DMS79 treated with DMSO at 0.1 percent for 48 hours (cell line): ENCODE results near the gene CD79B.

Experiments
- DNase-seq: peaks from one replicate; lab custom pipeline; 2025; lab: John Stamatoyannopoulos, UW

CD79B gene

DNA sequence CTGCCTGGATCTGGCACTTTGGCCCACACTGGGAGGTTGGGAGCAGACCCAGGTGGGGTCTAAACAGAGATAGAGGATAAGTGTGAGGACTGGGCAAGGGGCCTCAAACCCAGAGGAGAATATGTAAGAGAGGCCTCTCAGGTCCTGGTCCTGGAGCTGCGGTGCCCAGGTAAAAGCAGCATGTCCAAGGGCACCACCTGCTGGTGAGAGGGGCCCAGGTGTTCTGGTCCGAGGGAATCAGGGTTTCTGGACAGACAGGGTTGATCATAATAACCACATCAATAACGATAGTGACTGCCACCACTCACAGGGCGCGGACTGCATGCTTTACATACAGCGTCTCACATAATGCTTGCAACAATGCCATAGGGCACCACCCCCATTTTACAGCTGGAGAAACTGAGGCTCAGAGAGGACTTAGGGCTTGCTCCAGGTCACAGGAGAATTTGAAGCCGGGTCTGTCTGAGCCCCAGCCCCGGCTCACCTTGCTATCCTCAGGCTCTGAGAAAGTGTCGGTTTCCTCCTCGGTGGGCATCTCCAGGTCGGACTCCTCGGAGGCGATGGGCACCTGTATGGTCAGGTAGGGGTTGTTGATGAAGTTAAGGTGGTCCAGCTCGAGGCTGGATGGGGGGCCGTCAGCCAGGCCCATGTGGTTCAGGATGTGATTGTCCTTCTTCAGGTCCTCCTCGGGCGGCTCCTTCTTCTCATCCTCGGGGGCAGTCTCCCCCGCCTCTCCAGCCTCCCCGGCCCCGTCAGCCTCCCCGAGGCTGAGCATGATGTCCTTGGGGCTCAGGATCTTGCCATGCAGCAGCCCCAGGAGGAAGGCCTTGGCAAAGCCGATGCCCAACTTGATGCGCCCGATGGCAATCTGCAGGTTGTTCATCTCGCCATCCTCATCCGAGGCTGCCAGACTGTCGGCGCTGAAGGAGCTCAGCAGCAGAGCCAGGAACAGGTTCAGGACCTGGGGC is 19.1 kb upstream of the CD79B start:
- DNase-seq = no peak

DNA sequence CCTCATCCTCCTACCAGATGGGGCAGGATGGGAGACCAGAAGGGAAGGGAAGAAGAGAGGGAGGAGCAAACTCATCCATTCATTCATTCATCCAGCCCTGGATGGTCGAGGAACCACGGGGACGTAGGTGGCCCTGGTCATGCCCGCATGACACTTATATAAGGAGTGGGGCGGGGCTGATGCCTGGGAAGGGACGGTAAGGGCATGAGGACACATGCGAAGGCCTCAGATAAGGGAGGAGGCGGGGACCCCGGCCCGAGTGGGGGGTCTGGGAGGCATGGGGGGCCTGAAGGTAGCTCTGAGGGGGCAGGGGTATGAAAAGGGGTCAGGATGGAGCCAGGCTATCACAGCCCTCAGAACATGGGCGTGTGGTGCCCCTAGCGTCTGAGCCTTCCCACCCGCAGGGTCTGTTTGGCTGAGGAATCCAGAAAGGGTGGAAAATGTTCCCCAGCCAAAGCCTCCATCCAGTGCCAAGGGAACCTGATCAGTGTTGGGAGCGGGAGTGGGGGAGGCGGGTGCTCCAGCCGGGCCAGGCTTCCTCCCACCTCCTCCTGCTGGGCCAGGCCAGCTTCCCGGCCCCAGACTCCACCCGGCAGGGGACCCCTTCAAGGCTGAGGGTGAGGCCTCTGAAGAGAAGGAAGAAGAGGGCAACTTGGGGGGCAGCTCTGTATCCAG is 17.6 kb upstream of the CD79B start:
- DNase-seq = no peak

DNA sequence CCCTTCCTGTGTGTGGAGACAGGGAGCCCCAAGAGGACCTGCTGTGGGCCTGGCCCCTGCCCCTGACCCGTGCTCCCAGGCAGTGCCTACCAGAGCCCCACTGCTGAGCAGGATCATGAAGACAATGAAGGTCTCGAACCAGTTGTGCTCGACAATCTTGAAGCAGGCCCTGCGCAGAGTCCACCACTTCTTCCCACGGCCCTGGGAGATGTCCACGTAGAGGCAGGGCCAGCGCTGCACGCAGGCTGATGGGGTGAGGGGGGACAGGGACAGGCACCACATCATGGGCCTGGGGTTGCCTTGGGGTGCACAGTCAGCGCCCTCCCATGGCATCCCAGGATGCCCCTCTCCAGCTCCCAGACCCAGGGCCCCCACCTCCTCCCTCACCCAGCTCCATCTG is 16.4 kb upstream of the CD79B start:
- DNase-seq = no peak

DNA sequence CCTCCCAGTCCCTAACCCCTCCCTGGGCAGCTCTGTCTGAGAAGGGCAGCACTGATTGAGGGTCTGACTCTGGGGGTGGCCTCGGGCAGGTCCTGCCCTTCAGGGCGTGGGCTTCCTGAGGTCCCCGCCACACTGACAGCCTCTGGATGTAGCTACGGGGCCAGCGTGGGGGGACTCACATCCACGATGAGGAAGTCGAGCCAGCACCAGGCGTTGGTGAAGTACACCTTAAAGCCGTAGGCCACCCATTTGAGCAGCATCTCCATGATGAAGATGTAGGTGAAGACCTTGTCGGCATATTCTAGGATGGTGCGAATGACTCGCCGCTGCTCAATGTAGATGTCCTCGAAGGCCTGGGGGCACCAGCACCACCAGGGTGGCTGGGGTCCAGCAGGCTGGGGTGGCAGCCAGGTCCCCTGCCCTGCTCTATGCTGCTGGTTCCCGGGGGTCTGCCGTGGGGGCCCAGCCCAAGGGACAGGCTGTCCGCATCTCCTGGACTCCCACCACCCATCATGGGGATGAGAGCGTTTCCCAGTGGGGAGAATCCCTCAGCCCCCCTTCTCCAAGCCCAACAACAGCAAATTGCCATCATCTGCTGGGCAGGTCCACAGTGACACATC is 15.7 kb upstream of the CD79B start:
- no peak for DNase-seq

DNA sequence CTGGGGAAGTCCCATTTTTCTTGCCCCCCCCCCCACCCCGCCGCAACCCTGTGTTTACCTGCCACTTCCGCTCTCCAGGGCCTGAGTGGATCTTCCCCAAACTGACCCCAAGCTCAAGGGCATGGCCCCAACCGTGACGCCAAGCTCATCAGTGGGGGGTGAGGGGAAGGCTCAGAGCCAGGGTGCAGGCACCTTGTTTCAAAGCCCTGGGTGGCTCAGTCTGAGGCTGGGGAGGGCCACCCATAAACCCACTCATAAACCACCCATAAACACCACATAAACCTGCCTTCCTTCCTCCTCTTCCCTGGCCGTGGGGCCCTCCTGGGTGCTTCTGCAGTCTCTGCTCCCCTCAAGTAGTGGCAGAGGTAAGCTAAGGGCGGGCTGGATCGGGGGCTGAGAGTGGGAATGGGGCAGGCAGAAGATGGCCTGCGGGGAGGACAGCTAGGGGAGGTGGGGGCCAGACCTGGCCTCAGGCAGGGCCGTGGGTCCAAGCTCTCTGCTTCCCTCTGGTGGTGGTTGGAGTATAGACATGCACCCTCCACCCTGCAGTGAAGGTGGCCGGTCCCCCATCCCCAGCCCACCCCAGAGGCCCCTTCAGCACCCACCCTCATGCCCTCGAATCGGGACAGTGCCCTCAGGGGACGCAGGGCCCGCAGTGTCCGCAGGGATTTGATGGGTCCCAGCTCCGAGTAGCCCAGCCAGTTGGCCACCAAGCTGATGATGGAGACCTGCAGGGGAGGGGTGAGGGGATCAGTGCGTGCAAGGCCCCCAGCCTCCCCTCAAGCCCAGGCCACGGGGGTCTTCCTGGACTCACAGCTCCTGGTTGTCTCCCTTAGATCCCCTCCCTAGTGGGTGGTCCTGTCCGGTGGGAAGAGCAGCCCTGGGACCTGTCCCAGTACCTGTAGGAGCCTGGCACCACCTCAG is 14.6 kb upstream of the CD79B start:
- no peak for DNase-seq

DNA sequence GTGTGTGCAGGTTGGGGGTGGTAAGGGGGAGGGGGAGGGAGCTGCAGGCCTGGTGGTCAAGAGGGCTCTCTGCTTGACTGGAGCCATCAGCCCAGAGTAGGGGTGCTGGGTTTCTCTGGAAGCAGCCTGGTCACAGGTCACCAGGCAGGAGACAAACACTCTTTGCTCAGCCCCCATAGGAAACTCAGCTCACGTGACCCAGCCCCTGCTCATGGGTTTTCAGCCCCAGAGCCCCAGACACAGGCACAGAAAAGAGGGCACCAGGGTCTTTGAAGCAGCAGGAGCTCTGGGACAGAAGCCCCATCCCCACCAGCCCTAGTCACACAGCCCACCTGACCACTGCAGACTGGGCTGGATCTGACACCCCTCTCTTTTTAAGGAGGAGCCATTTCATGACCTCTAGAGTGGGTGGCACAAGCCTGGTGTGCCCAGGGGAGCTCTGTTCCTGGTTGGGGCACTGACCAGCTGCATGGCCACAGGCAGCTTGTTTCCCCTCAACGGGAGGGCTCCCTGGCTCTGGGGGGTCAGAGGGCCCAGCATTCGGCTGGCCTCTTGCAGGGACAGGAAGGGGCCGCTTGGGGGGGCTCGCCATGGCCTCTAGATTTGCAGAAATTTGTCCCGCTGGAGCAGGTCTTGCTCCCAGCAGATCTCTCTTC is 13.8 kb upstream of the CD79B start:
- no peak for DNase-seq

DNA sequence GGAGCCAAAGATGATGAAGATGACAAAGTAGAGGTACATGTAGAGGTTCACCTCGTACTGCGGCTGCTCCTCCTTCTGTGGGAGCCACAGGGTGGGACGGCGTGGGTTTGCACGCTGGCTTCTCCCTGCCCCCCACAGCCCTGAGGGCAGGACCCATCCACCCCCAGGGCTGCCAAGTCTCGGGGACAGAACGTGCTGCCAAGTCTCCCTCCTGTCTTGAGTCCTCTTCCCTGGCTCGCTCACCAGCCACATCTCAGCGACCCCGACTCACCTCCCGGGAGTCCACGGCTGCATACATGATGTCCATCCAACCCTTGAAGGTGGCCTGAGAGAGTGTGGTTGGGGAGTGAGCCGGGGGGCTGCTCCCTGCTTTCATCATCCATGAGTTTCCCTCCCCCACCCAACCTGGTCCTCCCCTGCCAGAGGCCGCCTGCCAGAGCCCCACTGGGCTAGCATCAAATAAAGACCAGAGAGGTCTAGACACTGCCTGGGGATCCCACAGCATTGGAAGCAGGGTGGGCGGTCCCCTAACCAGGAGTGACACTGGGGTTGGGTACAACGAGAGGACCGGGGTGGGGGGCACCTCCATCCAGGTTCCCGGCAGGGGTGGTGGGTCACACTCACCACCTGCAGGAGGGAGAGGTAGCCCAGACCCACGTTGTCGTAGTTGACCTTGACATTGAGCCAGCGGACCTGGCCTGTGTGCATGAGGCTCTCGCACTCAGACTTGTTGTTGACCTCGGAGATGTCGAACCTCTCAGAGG is 12.8 kb upstream of the CD79B start:
- DNase-seq = no peak

DNA sequence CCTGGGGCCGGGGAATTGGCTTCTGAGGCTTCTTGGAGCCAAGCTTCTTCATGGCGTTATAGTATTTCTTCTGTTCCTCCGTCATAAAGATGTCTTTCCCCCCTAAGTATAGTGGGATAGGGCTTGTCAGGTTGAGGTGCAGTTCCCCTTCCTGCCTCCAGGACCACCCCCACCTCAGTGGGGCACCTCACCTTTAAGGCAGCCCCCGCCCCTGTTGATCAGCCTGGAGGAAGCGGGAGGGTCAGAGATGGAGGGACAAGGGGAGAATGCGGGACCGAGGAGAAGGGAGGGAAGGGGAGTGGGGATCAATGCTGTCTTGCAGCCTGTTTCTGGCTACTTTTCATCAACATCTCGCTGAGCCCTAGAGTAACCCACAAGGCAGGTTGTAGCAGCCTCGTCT is 11.6 kb upstream of the CD79B start:
- DNase-seq = no peak

DNA sequence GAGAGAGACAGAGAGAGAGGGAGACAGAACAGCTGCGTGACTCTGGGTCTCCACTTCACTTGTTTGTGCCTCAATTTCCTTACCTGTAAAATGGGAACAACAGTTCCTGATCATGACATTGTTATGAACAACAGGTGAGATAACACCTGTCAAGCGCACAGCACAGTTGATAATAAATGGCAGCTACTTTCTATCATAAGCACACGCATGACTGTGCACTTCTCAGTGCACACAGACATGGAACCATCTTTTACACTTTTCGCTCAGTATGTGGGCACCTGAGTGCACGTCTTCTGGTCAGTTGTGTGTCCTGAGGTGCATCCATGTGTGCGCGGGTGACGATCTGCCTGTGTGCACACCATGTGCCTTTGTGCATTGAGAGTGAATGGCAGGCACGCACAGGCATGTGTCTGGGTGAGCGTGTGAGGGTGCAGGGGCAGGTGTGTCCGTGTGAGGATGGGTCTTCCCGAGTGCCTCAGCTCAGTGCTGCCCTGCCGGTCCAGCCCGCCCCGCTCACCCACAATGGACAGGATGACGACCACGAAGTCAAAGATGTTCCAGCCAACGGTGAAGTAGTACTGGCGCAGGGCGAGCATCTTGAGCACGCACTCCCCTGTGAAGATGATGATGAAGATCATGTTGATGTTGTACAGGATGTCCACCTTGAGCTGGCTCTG is 10.3 kb upstream of the CD79B start:
- no peak for DNase-seq

DNA sequence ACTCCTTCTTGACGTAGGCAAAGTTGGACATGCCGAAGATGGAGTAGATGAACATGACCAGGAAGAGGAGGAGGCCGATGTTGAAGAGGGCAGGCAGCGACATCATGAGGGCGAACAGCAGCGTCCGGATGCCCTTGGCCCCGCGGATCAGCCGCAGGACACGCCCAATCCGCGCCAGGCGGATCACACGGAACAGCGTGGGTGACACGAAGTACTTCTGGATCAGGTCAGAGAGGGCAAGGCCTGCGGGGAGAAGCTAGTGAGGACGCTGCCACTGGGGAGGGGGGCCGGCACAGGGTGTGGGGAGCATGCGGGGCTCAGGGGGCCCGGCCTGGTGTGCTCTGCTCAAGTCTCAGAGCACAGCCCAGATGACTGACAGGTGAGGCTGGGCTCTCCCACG is 9.6 kb upstream of the CD79B start:
- no peak for DNase-seq

DNA sequence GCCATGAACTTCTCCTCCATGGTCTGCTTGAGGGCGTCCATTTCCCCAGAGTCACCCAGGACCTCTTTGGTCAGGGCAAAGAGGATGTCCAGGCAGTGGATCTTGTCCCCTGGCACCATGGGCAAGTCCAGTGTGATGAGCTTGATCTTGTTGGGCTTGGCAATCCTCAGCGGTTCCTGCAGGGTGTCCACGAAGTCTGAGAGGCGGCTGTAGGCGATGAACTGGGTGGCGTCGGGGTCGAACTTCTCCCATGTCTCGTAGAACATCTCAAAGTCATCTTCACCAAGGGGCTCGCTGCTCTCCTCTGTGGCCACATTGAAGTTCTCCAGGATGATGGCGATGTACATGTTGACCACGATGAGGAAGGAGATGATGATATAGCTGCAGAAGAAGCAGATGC is 9.0 kb upstream of the CD79B start:
- DNase-seq = no peak

DNA sequence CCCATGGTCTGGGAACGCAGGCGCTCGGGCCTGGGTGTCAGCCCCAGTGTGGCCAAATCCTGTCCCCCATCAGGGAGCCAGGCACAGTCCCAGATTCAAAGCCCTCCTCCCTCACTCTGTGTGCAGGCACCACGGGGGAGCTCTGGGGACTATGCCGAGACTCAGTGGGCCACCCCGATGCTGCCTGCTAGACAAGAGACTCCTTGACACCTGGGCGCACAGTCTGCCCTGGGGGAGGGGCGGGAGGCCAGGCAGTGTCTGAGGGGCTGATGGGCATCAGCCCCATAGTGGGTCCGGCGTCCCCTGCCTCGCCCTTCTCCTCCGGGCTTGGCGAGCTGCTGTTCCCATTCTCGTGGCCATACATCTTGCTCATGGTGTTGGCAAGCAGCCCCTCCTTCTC is 8.5 kb upstream of the CD79B start:
- DNase-seq = no peak

DNA sequence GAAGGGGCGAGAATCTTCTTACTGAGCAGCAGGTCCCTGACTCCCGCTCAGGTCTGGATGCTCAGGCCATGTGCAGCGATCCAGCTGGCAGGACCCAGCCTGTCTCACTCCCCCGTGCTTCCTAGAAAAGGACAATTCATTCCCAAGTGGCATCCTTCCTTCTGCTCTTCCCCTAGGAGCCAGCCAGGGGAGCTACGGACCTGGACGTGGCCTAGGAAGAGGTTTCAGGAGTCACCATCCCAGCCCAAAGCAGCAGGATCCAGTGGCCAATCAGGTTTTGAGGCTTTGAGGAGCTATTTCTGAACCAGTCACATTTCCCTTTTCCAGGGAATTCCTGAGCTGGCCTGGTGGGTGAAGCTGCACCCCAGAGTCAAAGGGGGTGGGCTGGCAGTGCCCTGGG is 7.8 kb upstream of the CD79B start:
- DNase-seq = no peak

DNA sequence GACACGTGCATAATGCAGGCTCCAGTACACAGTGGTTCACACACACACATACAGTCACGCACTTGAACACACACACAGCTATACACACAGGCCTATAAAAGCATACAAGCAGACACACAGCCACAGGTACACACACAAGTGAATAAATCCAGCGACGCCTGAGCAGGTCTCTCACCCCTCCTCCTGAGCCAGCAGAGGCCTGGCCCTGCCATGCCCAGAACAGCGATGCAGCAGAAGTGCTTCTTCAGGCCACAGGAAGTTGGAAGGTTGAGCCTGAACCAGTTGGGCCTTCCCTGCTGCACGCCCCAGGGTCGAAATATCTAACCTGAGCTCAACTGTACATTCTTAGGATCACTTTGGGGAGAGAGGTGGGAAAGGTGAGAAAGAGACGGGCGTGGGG is 7.3 kb upstream of the CD79B start:
- DNase-seq = no peak

DNA sequence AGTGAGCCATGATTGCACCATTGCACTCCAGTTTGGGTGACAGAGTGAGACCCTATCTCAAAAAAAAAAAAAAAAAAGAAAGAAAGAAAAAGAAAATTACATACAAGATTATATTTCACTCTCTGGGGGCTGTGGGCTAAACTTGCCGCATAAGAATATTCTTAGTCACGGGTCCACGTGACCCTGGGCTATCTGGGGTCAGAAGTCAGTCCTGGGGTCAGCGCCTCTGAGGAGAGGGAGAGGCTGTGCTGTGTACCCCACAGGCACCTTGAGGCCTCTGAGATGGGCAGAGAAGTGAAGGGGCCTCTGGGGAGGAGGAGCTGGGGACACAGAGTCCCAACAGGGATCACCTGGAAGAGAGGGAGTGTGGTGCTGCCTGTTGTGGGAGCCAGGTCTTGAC is 5.8 kb upstream of the CD79B start:
- no peak for DNase-seq

DNA sequence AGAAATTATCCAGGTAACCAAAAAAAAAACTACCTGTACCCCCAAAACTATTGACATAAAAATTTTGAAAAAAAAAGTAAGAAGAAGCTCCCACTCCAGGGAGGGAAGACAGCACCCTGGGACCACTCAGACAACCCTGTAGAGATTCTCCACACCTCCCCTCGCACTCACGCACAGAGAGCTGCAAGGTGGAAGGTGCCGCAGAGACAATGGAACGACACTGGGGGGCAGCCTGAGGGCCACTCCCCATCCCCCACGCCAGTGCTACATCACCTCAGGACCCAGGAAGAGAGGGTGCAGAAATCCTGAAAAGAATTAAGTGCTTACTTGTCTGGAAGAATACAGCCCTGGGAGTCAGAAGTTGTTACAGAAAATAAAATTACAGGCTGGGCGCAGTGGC is 5.2 kb upstream of the CD79B start:
- DNase-seq = no peak

DNA sequence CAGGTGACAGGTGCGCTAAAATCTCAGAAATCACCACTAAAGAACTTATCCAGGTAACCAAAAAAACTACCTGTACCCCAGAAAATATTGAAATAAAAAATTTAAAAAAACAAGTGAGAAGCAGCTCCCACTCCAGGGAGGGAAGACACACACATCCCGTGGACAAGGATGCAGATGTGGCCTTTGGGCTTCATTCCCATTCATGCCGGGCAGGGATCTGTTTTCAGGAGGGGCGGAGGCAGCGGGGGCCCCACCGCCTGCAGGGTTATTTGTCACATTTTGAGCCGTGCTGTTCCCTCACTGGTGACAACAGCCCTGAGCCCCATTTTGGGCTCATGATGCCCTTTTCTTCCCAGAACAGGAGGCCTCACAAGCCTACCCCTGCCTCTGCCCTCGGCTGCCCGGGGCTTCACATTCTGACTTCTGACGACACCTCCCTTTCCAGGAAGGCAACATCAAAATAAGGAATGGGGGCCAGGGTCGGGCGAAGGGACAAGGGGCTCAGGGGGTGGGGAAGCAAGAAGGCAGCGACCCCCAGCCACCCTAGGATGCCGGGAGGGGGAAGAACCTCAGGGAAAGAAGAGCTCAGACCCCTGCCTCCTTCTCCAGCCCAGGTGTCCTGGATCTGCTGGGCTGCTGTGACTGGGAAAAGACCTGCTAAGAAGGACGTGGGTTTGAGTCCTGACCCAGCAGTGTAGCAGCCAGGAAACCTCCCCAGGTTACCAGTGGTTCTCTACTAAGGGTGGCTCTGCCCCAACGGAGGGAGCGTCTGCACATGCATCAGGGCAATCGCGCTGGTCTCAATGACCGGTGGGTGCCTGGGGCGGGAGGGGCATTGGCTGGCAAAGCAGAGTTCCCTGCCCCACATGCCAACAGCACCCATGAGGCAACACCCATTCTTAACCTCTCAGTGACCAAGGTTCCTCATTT is 2.3 kb upstream of the CD79B start:
- DNase-seq = no peak

DNA sequence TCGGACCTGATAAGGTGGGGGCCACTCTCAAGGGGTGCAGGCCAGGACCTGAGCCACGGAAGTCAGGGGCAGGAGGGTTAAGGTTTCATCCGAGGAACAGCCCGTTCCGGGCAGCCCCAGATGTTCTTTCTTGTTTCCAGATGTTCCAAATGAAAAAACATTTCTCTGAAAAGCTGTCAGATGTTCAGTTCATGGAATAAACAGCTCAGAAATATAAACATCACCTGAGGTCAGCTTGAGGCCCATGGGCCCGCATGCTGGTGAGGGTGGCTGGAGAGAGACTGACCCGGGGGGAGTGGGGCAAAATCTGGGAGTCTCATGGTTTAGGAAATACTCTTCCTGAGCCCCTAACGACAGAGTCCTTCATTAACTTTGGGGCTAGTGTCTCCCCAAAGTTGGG is 1.5 kb upstream of the CD79B start:
- no peak for DNase-seq

DNA sequence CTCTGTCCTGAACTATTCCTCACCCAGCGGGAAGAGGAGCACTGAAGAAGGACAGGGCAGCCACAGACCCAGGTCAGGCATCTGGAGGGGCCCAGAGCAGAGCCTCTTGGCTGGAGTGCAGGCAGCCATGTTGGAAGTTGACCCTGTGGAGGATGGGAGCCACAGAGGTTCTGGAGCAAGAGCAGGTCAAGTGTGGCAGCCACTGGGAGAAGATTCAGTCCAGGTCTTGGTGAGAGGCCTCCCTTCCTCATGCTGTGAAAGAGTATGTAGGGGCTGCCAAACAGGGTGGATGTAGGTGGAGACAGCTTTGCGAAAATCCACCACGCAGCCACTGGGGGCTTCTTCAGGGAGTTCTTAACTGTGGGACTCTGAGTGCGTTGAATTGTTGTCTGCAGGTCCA is 590 bp upstream of the CD79B start:
- DNase-seq = no peak
